ENCODE data around the gene RERE. TPM values are rescaled to one million over a fixed set of nuclear protein-coding genes. Genes with fewer than 3 reads are reported as not detected.

The RERE gene
- total RNA-seq, 4 donors from 2014 or later = 118 to 244 (median 131) TPM

DNA sequence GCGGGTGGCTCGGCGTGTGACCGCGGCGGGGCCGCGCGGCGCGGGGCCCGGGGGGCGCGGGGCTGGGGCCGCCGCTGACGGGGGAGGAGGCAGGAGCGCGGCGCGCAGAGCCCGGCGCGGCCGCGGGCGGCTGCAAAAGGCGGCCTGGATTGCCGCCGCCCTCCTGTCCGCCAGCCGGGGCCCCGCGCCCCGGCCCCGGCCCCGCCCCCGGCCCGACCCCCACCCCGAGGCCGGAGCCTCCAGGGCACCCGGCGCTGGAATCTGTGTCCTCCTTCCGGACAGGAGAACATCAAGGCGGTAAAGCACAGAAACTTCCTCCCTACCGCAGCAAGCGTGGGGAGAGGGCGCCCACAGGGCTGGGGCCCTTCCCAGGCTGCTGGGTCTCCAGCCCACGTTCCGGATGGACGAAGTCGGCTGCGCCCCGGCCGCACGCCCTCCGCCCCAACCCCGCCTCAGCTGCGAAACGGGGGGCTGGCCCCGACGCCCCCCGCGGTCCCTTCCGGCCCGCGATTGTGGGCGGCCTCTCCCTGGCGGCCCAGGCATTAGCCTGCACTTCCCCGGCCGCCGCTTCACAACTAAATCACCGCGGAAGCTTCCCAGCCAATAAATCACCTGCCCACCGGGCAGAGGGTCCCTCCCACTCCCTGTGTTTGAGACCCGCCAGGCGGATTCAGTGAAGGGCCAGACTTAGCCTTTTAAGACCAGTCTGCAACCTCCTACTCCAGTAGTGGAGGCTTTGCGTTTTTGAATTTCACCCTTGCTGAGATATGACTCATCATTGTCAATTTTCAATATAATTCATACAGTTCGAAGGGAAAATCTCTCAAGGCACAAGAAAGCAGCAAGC lies 393.5 kb downstream of the RERE start:
- DNase-seq = peak; percentile 64 to 68
- TF ChIP-seq, protein P1, sequence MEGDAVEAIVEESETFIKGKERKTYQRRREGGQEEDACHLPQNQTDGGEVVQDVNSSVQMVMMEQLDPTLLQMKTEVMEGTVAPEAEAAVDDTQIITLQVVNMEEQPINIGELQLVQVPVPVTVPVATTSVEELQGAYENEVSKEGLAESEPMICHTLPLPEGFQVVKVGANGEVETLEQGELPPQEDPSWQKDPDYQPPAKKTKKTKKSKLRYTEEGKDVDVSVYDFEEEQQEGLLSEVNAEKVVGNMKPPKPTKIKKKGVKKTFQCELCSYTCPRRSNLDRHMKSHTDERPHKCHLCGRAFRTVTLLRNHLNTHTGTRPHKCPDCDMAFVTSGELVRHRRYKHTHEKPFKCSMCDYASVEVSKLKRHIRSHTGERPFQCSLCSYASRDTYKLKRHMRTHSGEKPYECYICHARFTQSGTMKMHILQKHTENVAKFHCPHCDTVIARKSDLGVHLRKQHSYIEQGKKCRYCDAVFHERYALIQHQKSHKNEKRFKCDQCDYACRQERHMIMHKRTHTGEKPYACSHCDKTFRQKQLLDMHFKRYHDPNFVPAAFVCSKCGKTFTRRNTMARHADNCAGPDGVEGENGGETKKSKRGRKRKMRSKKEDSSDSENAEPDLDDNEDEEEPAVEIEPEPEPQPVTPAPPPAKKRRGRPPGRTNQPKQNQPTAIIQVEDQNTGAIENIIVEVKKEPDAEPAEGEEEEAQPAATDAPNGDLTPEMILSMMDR (IDR thresholded peaks at IDR 0.05) = peak in 2 of 6 experiments; percentile 16 to 23
- peak in 1 of 2 donors; percentile 70 for TF ChIP-seq POLR2A (IDR thresholded peaks at IDR 0.05)
- Histone ChIP-seq H3K4me1 (peaks cover 31 to 55% of the 10 kb centered on the region in 2 donors), H3K27me3 (no peaks in the 10 kb centered on the region), H3K27ac (peak overlapping the region; percentile 98 to 99 (median 99)), H3K9me3 (no peaks in the 10 kb centered on the region), H3K36me3 (no peaks in the 10 kb centered on the region), H3K4me3 (replicated peaks in 1 of 3) (peak overlapping the region; percentile 73 to 89 (median 74))
- WGBS, 2 donors = 2 to 5% methylated on average over 15 to 36 of the region's 79 CpGs
- intact Hi-C loops (cut with DNase I) = no loop called here

DNA sequence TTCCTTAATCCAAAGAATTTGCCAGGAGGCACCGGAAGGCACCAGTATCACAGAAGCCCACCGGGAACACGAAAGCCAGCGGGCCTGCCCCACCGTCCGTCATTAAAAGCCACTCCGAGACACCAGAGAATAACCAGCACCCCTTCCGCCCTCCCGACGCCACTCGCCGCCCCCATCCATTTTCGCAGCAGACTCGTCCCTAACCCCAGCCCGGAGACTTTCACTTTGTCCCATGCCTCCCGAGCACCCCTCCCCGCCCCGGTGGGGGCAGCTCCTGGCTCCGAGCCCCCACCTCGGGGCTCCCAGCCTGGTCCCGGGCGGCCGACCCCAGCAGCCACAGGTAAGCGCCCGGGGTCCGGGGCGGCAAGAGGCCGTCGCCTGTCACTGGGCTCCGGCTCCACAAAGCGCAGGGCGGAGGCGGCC lies 394.2 kb downstream of the RERE start:
- Histone ChIP-seq H3K9me3 (no peaks in the 10 kb centered on the region), H3K4me1 (peaks cover 38 to 59% of the 10 kb centered on the region in 2 donors), H3K4me3 (replicated peaks in 1 of 3) (peak overlapping the region; percentile 73 to 89 (median 74)), H3K27me3 (no peaks in the 10 kb centered on the region), H3K36me3 (no peaks in the 10 kb centered on the region), H3K27ac (peak overlapping the region; percentile 98 to 99 (median 98))
- intact Hi-C loops (cut with DNase I) = no loop called here
- TF ChIP-seq, protein P1 (IDR thresholded peaks at IDR 0.05) = no peak
- TF ChIP-seq POLR2A (IDR thresholded peaks at IDR 0.05) = no peak
- WGBS, 2 donors = 0 to 2% methylated on average over 11 to 14 of the region's 33 CpGs
- DNase-seq = peak in 1 of 2 donors; percentile 42

DNA sequence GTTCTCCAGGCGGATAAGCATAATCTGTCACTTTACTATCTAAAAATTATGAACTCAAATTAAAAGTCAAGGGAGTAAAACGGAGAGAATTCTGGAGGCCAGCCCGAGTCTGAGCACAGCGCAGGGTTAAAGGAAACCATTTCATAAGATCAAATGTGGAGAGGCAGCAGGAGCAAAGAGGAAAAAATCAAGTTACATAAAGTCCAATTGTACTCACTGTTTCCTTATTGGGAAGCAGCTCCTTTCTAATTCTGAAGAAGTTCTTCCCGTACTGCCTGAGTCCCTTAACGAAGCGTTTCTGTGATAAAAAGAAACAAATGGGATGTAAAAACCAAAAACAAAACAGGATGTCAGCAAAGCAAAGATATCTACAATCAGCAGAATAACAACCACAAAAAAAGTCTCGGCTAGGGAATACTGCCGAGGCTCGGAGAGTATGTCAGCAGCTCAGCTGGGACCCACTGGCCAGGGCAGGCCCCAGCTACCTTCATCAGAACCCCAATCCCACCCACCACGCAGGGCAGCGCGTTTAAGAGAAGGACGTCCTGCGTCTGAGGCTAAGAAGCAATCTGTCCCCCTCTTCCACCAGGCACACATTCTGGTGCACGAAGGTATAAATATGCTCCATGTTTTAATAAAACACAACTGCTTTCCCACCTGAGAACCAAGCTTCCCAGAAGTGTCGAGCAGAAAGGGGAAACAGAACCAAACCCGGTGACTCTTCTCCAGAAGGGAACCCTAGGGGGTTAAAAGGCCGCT lies 394.8 kb downstream of the RERE start:
- 1% methylated on average over 19 of the region's 19 CpGs for WGBS, 2 donors
- H3K27ac ChIP-seq = peak overlapping the region; percentile 98 to 99 (median 98)
- TF ChIP-seq, protein P1 (IDR thresholded peaks at IDR 0.05) = peak in 1 of 6 experiments; percentile 4
- TF ChIP-seq POLR2A (IDR thresholded peaks at IDR 0.05) = peak in 1 of 2 donors; percentile 28
- H3K27me3 ChIP-seq = no peaks in the 10 kb centered on the region
- DNase-seq = peak; percentile 31 to 33
- H3K4me3 ChIP-seq (replicated peaks in 1 of 3) = peak overlapping the region; percentile 73 to 89 (median 74)
- H3K4me1 ChIP-seq = peaks cover 44 to 59% of the 10 kb centered on the region in 2 donors
- no peaks in the 10 kb centered on the region for H3K36me3 ChIP-seq
- intact Hi-C loops (cut with DNase I) = no loop called here
- no peaks in the 10 kb centered on the region for H3K9me3 ChIP-seq

DNA sequence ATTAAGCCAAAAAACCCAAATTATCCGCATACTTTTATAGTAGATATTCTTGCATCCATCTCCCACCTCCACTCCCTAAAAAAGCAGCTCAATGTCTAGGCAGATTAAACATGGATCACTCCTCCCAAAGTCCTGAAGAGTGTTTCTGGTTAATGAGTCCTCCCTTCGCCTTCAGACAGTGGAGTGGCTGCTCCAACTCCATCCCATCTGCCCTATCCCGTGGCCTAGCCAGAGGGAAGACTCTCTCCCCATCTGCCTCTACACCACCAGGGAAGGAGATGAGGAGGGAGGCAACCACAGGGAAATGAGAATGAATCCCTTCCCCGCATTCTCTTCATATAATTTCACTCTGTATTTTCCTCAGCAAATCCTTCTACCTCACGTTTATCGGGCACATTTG lies 395.7 kb downstream of the RERE start:
- no peak for DNase-seq
- H3K36me3 ChIP-seq = no peaks in the 10 kb centered on the region
- 16 to 18% methylated on average over 6 of the region's 6 CpGs for WGBS, 2 donors
- H3K4me3 ChIP-seq (replicated peaks in 1 of 3) = peak overlapping the region in 2 of 3 donors; percentile 74 to 89
- intact Hi-C loops (cut with DNase I) = no loop called here
- no peaks in the 10 kb centered on the region for H3K9me3 ChIP-seq
- peak in 1 of 2 donors; percentile 21 for TF ChIP-seq POLR2A (IDR thresholded peaks at IDR 0.05)
- TF ChIP-seq, protein P1 (IDR thresholded peaks at IDR 0.05) = no peak
- peaks cover 53 to 65% of the 10 kb centered on the region in 2 donors for H3K4me1 ChIP-seq
- no peaks in the 10 kb centered on the region for H3K27me3 ChIP-seq
- H3K27ac ChIP-seq = peak overlapping the region; percentile 98 to 99 (median 98)

Data from thyroid gland (tissue), 4 donors.